ENCODE data around the gene DXO. TPM values are rescaled to one million over a fixed set of nuclear protein-coding genes. Genes with fewer than 3 reads are reported as not detected.
"Not testable (repeated sequence)": the region's sequence is repeated elsewhere in the genome, so short reads cannot be mapped to it uniquely, and the experiment has no call there.

Gene DXO
- polyA plus RNA-seq, 3 donors: 22.1 to 32.3 (median 31.7) TPM

GRCh38 chr6:31994421-31994820 lies 22.5 kb upstream of the DXO start:
- not testable (repeated sequence) for DNase-seq (ENCODE audit: extremely low read depth in 1 of 11, low read depth in 9 of 11, low spot score in 4 of 11)

GRCh38 chr6:31989363-31989762 lies 17.4 kb upstream of the DXO start:
- not testable (repeated sequence) for DNase-seq (ENCODE audit: extremely low read depth in 1 of 11, low read depth in 9 of 11, low spot score in 4 of 11)

GRCh38 chr6:31981744-31982143 lies 9.8 kb upstream of the DXO start, which contains the start of gene C4A:
Gene C4A, plus strand, starts transcription at chr6:31982057. Its CDS starts 51 bp downstream, at chr6:31982108.
- DNase-seq (ENCODE audit: extremely low read depth in 1 of 11, low read depth in 9 of 11, low spot score in 4 of 11): not testable (repeated sequence)

- not testable (repeated sequence) for DNase-seq (ENCODE audit: extremely low read depth in 1 of 11, low read depth in 9 of 11, low spot score in 4 of 11)
These were observed 9.1 kb upstream of the DXO start for GRCh38 chr6:31980998-31981397.

GRCh38 chr6:31980195-31980876 lies 8.4 kb upstream of the DXO start:
- DNase-seq (ENCODE audit: extremely low read depth in 1 of 11, low read depth in 9 of 11, low spot score in 4 of 11): not testable (repeated sequence)

- no peak for DNase-seq (ENCODE audit: extremely low read depth in 1 of 11, low read depth in 9 of 11, low spot score in 4 of 11)
These were observed 7.4 kb upstream of the DXO start for GRCh38 chr6:31979238-31979898.

- DNase-seq (ENCODE audit: extremely low read depth in 1 of 11, low read depth in 9 of 11, low spot score in 4 of 11): no peak
These were observed 6.9 kb upstream of the DXO start for GRCh38 chr6:31978831-31979230.

GRCh38 chr6:31977816-31978431 lies 6.0 kb upstream of the DXO start:
- no peak for DNase-seq (ENCODE audit: extremely low read depth in 1 of 11, low read depth in 9 of 11, low spot score in 4 of 11)

GRCh38 chr6:31976065-31976464 lies 4.1 kb upstream of the DXO start:
- DNase-seq (ENCODE audit: extremely low read depth in 1 of 11, low read depth in 9 of 11, low spot score in 4 of 11): not testable (repeated sequence)

- no peak for DNase-seq (ENCODE audit: extremely low read depth in 1 of 11, low read depth in 9 of 11, low spot score in 4 of 11)
These were observed 892 bp upstream of the DXO start for GRCh38 chr6:31972709-31973350.

GRCh38 chr6:31971279-31971992 lies 502 bp downstream of the DXO start:
- no peak for DNase-seq (ENCODE audit: extremely low read depth in 1 of 11, low read depth in 9 of 11, low spot score in 4 of 11)

- DNase-seq (ENCODE audit: extremely low read depth in 1 of 11, low read depth in 9 of 11, low spot score in 4 of 11): no peak
These were observed 1.2 kb downstream of the DXO start for GRCh38 chr6:31970604-31971271.

GRCh38 chr6:31969712-31970603 lies 2.0 kb downstream of the DXO start:
- no peak for DNase-seq (ENCODE audit: extremely low read depth in 1 of 11, low read depth in 9 of 11, low spot score in 4 of 11)

GRCh38 chr6:31968791-31969711 lies 2.9 kb downstream of the DXO start:
- no peak for DNase-seq (ENCODE audit: extremely low read depth in 1 of 11, low read depth in 9 of 11, low spot score in 4 of 11)

GRCh38 chr6:31968326-31968725 lies 3.6 kb downstream of the DXO start:
- no peak for DNase-seq (ENCODE audit: extremely low read depth in 1 of 11, low read depth in 9 of 11, low spot score in 4 of 11)

- no peak for DNase-seq (ENCODE audit: extremely low read depth in 1 of 11, low read depth in 9 of 11, low spot score in 4 of 11)
These were observed 4.0 kb downstream of the DXO start for GRCh38 chr6:31967926-31968320.

All from renal cortex interstitium (tissue), 11 donors.